Esophagus squamous epithelium (tissue), 5 donors: Measurements from ENCODE around the gene TBC1D17. TPM values are rescaled to one million over a fixed set of nuclear protein-coding genes. Genes with fewer than 3 reads are reported as not detected.
A peak's percentile ranks its signal among the peaks of the same experiment; 100 is the strongest.

ENCODE experiments used
- DNase-seq: peaks from one replicate; lab custom pipeline; 2025; lab: John Stamatoyannopoulos, UW
- H3K27ac ChIP-seq, 4 donors: fragments of 200-600 bp; sonication (generic); one replicate each; pipeline ENCODE4 v1.5.1; 2016 to 2019; ENCODE audit warnings: mild to moderate bottlenecking in 1 of 4
- H3K27me3 ChIP-seq, 4 donors: fragments of 200-600 bp; sonication (generic); 1 replicate in 3 of 4; 2 replicates in 1 of 4; pipeline versions ENCODE4 v1.5.1 to v1.6.0; 2017 to 2021; ENCODE audit warnings: antibody characterized with exemption in 1 of 4
- H3K36me3 ChIP-seq, 3 donors: fragments of 200-600 bp; sonication (generic); one replicate each; pipeline ENCODE4 v1.5.1; 2016 to 2019
- H3K4me1 ChIP-seq, 3 donors: fragments of 200-600 bp; sonication (generic); one replicate each; pipeline ENCODE4 v1.5.1; 2017 to 2019
- H3K4me3 ChIP-seq, 4 donors: fragments of 200-600 bp; sonication (generic); 1 replicate in 3 of 4; 2 replicates in 1 of 4; pipeline ENCODE4 v1.5.1; 2016 to 2019; ENCODE audit warnings: mild to moderate bottlenecking in 2 of 4, moderate library complexity in 1 of 4
- H3K9me3 ChIP-seq, 3 donors: fragments of 200-600 bp; sonication (generic); one replicate each; pipeline ENCODE4 v1.5.1; 2016 to 2019
- POLR2A ChIP-seq, 4 donors: fragments of 450-650 bp; IDR thresholded peaks; one replicate each; pipeline ENCODE4 v1.6.1; 2017; ENCODE audit warnings: antibody characterized with exemption in 4 of 4, mild to moderate bottlenecking in 4 of 4, moderate library complexity in 3 of 4
- WGBS, 2 donors: methylation state at CpG; one replicate each; pipeline ENCODE4 v1.1.5; 2018; 5-methylcytosine and 5-hydroxymethylcytosine counted together
- intact Hi-C: fragments of 100-400 bp; cut with DNase I; formaldehyde crosslinking; loops from one replicate; pipeline ENCODE4 v1.15.0; 2022
- total RNA-seq, 4 donors: library from RNA; depleted of rRNA; stranded (reverse); fragments of >200 nt; gene quantifications; one replicate each; pipeline ENCODE4 v1.1.0, GENCODE V29; 2016
- TF ChIP-seq, protein P1 (sequence below), 6 experiments: fragments of 450-650 bp in 4 of 6; fragments of 200-600 bp in 2 of 6; sonication (generic) in 2 of 6; IDR thresholded peaks; one replicate each; pipeline ENCODE4 v1.5.1; 2016 to 2019; ENCODE audit warnings: antibody characterized with exemption in 6 of 6, mild to moderate bottlenecking in 4 of 6, moderate library complexity in 4 of 6
- donor health status: DM: yes; HTN: yes; CAD: no.

Gene TBC1D17
- total RNA-seq, 4 donors from 2014 or later = 6.7 to 25.9 (median 16.9) TPM

DNA sequence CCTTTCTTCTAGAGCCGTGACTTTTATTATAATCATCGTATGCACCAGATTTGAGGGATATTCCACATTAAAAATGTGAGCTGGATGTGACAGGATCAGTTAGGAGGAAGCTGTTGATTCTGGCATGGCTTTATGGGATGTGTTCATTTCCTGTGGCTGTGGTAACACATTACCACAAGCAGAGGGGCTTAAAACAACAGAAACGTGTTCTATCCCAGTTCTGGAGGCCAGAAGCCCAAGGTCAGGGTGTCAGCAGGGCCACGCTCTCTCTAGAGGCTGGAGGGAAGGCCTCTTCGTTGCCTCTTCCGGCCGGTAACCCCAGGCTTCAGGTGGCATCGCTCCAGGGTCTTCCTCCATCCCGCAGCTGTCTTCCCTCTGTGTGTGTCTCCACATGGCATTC lies 44.9 kb upstream of the TBC1D17 start:
- DNase-seq = no peak
- Histone ChIP-seq H3K9me3 (no peaks in the 10 kb centered on the region), H3K4me3 (no peak overlapping the region), H3K27me3 (no peaks in the 10 kb centered on the region), H3K4me1 (no peaks in the 10 kb centered on the region), H3K27ac (peak overlapping the region in 1 of 4 donors; percentile 39), H3K36me3 (peaks cover 36 to 97% (median 69%) of the 10 kb centered on the region in 3 donors)
- intact Hi-C loops = no loop called here
- 57 to 75% methylated on average over 9 of the region's 9 CpGs for WGBS, 2 donors
- no peak for TF ChIP-seq POLR2A (IDR thresholded peaks at IDR 0.05)
- TF ChIP-seq, protein P1, sequence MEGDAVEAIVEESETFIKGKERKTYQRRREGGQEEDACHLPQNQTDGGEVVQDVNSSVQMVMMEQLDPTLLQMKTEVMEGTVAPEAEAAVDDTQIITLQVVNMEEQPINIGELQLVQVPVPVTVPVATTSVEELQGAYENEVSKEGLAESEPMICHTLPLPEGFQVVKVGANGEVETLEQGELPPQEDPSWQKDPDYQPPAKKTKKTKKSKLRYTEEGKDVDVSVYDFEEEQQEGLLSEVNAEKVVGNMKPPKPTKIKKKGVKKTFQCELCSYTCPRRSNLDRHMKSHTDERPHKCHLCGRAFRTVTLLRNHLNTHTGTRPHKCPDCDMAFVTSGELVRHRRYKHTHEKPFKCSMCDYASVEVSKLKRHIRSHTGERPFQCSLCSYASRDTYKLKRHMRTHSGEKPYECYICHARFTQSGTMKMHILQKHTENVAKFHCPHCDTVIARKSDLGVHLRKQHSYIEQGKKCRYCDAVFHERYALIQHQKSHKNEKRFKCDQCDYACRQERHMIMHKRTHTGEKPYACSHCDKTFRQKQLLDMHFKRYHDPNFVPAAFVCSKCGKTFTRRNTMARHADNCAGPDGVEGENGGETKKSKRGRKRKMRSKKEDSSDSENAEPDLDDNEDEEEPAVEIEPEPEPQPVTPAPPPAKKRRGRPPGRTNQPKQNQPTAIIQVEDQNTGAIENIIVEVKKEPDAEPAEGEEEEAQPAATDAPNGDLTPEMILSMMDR (IDR thresholded peaks at IDR 0.05) = no peak

DNA sequence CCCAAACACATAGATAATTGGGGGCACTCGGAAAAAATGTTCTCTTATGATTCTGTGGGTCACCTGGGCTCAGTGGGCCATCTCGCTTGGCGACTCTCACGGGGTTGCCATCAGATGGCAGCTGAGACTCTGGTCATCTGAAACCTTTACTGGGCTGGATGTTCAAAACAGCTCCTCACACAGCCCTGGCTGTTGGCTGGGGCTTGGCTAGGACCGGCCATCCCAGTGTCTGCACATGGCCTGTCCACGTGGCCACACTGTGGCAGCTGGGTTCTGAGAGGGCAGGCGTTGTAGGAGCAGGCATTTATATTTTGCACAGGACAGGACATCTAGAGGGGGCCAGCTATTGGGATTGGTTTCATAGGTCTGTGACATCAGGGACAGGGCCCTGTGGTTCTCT lies 43.9 kb upstream of the TBC1D17 start:
- H3K36me3 ChIP-seq = peaks cover 36 to 100% (median 64%) of the 10 kb centered on the region in 3 donors
- WGBS, 2 donors = 80 to 91% methylated on average over 1 to 4 of the region's 7 CpGs

DNA sequence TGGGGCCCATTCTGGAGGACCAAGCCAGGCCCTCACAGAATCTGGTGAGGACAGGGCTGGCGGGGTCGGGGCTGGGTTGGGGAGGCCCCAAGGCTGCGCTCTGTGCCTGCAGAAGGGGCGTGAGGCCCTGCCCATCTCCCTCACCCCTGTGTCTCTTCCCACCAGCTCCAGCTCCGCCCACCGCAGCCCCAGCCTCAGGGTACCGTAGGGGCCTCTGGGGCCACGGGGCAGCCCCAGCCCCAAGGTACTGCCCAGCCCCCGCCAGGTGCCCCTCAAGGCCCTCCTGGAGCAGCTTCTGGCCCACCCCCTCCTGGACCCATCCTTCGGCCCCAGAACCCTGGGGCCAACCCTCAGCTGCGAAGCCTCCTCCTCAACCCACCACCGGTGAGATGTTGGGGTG lies 41.9 kb upstream of the TBC1D17 start:
- Histone ChIP-seq H3K4me1 (no peaks in the 10 kb centered on the region), H3K36me3 (peaks cover 35 to 100% (median 62%) of the 10 kb centered on the region in 3 donors), H3K27me3 (no peaks in the 10 kb centered on the region), H3K27ac (no peak overlapping the region), H3K4me3 (no peak overlapping the region), H3K9me3 (no peaks in the 10 kb centered on the region)
- TF ChIP-seq, protein P1 (IDR thresholded peaks at IDR 0.05) = no peak
- TF ChIP-seq POLR2A (IDR thresholded peaks at IDR 0.05) = no peak
- WGBS, 2 donors = no CpG with 5 or more reads among the region's 12 CpGs
- intact Hi-C loops = no loop called here
- DNase-seq = no peak

More for the DNA sequence above, 43.9 kb upstream of the TBC1D17 start:
- no peaks in the 10 kb centered on the region for H3K27me3 ChIP-seq
- DNase-seq = no peak
- TF ChIP-seq, protein P1 (IDR thresholded peaks at IDR 0.05) = no peak
- no peak for TF ChIP-seq POLR2A (IDR thresholded peaks at IDR 0.05)
- H3K9me3 ChIP-seq = no peaks in the 10 kb centered on the region
- no peak overlapping the region for H3K4me3 ChIP-seq
- intact Hi-C loops = no loop called here
- H3K4me1 ChIP-seq = no peaks in the 10 kb centered on the region
- H3K27ac ChIP-seq = no peak overlapping the region

DNA sequence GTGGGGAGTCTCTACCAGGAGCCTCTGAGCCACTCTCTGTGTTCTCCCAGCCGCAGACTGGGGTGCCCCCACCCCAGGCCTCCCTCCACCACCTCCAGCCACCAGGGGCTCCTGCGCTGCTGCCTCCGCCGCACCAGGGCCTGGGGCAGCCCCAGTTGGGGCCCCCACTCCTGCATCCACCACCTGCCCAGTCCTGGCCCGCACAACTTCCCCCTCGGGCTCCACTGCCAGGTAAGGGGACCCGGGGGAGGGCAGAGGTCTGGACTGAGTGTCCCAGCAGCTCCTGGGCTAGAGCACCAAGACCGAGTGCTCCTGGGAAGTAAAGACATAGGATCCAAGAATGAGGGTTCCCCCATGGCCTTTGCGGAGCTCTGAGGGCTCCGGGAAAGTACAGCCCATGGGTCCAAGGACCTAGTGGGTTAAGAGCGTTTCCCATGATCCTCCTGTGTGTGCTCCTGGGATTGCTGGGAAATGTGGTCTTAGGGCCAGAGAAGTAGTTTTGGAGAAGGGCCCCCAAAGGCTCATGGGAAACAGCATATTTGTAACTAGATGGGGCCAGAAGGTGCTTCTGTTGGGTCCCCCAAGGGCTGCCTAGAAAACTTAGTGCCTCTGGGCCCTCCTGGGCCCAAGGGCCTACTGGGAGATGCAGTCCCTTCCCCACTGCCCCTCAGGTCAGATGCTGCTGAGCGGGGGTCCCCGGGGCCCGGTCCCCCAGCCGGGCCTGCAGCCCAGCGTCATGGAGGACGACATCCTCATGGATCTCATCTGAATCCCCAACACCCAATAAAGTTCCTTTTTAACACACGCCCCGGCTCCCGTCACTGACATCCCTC lies 41.1 kb upstream of the TBC1D17 start:
- no peaks in the 10 kb centered on the region for H3K4me1 ChIP-seq
- H3K36me3 ChIP-seq = peaks cover 27 to 96% (median 53%) of the 10 kb centered on the region in 3 donors
- TF ChIP-seq, protein P1 (IDR thresholded peaks at IDR 0.05) = no peak
- no peak for TF ChIP-seq POLR2A (IDR thresholded peaks at IDR 0.05)
- H3K4me3 ChIP-seq = no peak overlapping the region
- H3K9me3 ChIP-seq = no peaks in the 10 kb centered on the region
- H3K27ac ChIP-seq = no peak overlapping the region
- intact Hi-C loops = no loop called here
- 89% methylated on average over 3 of the region's 20 CpGs; no CpG with 5 or more reads in 1 of the 2 donors for WGBS, 2 donors
- H3K27me3 ChIP-seq = no peaks in the 10 kb centered on the region
- no peak for DNase-seq

DNA sequence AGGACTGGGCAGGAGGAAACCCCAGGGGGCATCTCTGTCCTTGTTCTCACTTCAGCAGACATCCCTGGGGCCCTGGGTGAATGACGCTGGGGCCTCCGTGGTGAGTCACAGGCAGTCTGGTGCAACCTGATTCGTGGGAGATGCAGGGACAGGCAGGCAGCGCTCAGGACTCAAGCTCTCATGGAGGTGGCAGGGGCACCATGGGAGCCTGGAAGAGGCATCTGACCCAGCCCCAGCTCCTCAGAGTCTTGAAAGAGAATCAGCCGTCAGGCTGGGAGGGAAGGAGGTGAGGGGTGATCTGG lies 40.5 kb upstream of the TBC1D17 start:
- no peak overlapping the region for H3K27ac ChIP-seq
- intact Hi-C loops = no loop called here
- WGBS, 2 donors = 74 to 78% methylated on average over 1 to 2 of the region's 5 CpGs
- DNase-seq = no peak
- H3K36me3 ChIP-seq = peaks cover 21 to 90% (median 48%) of the 10 kb centered on the region in 3 donors
- no peaks in the 10 kb centered on the region for H3K4me1 ChIP-seq
- H3K9me3 ChIP-seq = no peaks in the 10 kb centered on the region
- TF ChIP-seq, protein P1 (IDR thresholded peaks at IDR 0.05) = no peak
- no peak for TF ChIP-seq POLR2A (IDR thresholded peaks at IDR 0.05)
- H3K4me3 ChIP-seq = no peak overlapping the region
- H3K27me3 ChIP-seq = no peaks in the 10 kb centered on the region
